Upper lobe of left lung (tissue), 6 donors: Measurements from ENCODE around the gene ANO1. TPM values are rescaled to one million over a fixed set of nuclear protein-coding genes. Genes with fewer than 3 reads are reported as not detected.

Experiments used
- ATAC-seq, 2 donors: fragments of 200-7000 bp; cut with Tn5 transposase; one replicate each; pipeline ENCODE4 v1.9.1; 2022; ENCODE audit warnings: mild to moderate bottlenecking in 2 of 2, moderate library complexity in 2 of 2; ENCODE audit not compliant: low FRiP score in 2 of 2
- DNase-seq, 2 donors: peaks; one replicate each; pipeline ENCODE4 v3.0.0-alpha.2; 2019 to 2020
- H3K27ac ChIP-seq, 4 donors: fragments of 200-600 bp; sonication (generic); one replicate each; pipeline ENCODE4 v1.5.1; 2016 to 2019
- H3K27me3 ChIP-seq, 4 donors: fragments of 200-600 bp; sonication (generic); one replicate each; pipeline ENCODE4 v1.5.1; 2017 to 2019
- H3K36me3 ChIP-seq, 4 donors: fragments of 200-600 bp; sonication (generic); one replicate each; pipeline ENCODE4 v1.5.1; 2016 to 2019
- H3K4me1 ChIP-seq, 4 donors: fragments of 200-600 bp; sonication (generic); one replicate each; pipeline ENCODE4 v1.5.1; 2018 to 2019
- H3K4me3 ChIP-seq, 4 donors: fragments of 200-600 bp; sonication (generic); one replicate each; pipeline ENCODE4 v1.5.1; 2017 to 2019; ENCODE audit warnings: mild to moderate bottlenecking in 2 of 4, moderate library complexity in 1 of 4
- H3K9me3 ChIP-seq, 4 donors: fragments of 200-600 bp; sonication (generic); one replicate each; pipeline ENCODE4 v1.5.1; 2018 to 2019
- EP300 ChIP-seq, 4 donors: sonication (generic); formaldehyde crosslinking; IDR thresholded peaks; one replicate each; pipeline ENCODE4 v1.5.1; 2017; ENCODE audit warnings: antibody characterized with exemption in 4 of 4, control low read depth in 2 of 4
- POLR2A ChIP-seq, 4 donors: fragments of 450-650 bp; IDR thresholded peaks; one replicate each; pipeline ENCODE4 v1.5.1; 2016 to 2017; ENCODE audit warnings: antibody characterized with exemption in 4 of 4, mild to moderate bottlenecking in 2 of 4
- POLR2AphosphoS5 ChIP-seq, 2 donors: sonication (generic); formaldehyde crosslinking; IDR thresholded peaks; one replicate each; pipeline ENCODE4 v1.5.1; 2017; ENCODE audit warnings: antibody characterized with exemption in 2 of 2
- WGBS, 2 donors: methylation state at CpG; one replicate each; pipeline ENCODE4 v1.1.5; 2017 to 2018; 5-methylcytosine and 5-hydroxymethylcytosine counted together
- total RNA-seq, 6 donors: library from RNA; depleted of rRNA in 4 of 6; stranded (reverse); fragments of >200 nt in 4 of 6; gene quantifications; one replicate each; pipeline versions ENCODE4 v1.1.0 to v1.2.1, GENCODE V29; 2016 to 2021
- TF ChIP-seq, protein P1 (sequence below), 6 experiments: fragments of 450-650 bp in 4 of 6; fragments of 200-600 bp in 2 of 6; sonication (generic) in 2 of 6; IDR thresholded peaks; one replicate each; pipeline ENCODE4 v1.5.1; 2016 to 2019; ENCODE audit warnings: antibody characterized with exemption in 6 of 6
- donor health status: DM: no; HTN: no; CAD: no; lungs with moderate emphysema.
- donor health status: DM: no; HTN: yes; CAD: no; lungs with severe emphysema.

Gene ANO1
- total RNA-seq, 6 donors from 2014 or later: 4.8 to 13.2 (median 7.2) TPM

DNA sequence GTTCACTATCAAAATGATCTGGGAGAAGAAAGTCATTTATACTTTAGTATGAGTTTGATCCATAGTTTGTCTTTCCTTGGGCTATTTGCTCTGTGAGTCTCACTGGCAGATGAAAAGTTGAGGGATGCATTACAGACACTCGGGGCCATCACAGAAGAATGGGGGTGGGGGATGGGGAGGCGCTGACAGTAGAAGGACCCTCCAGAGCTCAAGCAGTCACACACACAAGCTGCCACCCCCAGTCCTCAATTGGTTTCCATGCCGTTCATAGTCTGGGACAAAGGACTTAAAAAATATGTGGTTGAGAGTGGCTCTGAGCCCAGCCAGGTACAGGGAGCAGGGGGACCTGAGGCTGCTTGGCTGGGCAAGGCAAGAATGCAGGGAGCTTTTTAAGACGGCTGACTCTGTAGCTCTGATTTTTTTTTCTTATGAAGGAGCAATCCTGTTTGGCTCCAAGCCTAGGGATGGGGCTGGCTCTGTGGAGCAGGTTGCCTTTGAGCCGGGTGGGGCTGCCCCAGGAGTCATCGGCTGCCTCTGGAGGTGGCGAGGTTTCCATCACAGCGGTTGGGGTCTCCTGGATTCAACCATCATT lies 13.3 kb upstream of the ANO1 start:
- Histone ChIP-seq H3K27me3 (no peaks in the 10 kb centered on the region), H3K4me1 (peaks cover 0 to 4% (median 0%) of the 10 kb centered on the region in 4 donors), H3K27ac (no peak overlapping the region), H3K36me3 (no peaks in the 10 kb centered on the region), H3K9me3 (no peaks in the 10 kb centered on the region), H3K4me3 (no peak overlapping the region)
- DNase-seq (no peak), ATAC-seq (no peak)
- TF ChIP-seq, protein P1, sequence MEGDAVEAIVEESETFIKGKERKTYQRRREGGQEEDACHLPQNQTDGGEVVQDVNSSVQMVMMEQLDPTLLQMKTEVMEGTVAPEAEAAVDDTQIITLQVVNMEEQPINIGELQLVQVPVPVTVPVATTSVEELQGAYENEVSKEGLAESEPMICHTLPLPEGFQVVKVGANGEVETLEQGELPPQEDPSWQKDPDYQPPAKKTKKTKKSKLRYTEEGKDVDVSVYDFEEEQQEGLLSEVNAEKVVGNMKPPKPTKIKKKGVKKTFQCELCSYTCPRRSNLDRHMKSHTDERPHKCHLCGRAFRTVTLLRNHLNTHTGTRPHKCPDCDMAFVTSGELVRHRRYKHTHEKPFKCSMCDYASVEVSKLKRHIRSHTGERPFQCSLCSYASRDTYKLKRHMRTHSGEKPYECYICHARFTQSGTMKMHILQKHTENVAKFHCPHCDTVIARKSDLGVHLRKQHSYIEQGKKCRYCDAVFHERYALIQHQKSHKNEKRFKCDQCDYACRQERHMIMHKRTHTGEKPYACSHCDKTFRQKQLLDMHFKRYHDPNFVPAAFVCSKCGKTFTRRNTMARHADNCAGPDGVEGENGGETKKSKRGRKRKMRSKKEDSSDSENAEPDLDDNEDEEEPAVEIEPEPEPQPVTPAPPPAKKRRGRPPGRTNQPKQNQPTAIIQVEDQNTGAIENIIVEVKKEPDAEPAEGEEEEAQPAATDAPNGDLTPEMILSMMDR (IDR thresholded peaks at IDR 0.05): no peak
- TF ChIP-seq POLR2AphosphoS5 (IDR thresholded peaks at IDR 0.05): no peak
- no peak for TF ChIP-seq EP300 (IDR thresholded peaks at IDR 0.05)
- TF ChIP-seq POLR2A (IDR thresholded peaks at IDR 0.05): no peak
- 57 to 64% methylated on average over 5 to 8 of the region's 8 CpGs for WGBS, 2 donors

DNA sequence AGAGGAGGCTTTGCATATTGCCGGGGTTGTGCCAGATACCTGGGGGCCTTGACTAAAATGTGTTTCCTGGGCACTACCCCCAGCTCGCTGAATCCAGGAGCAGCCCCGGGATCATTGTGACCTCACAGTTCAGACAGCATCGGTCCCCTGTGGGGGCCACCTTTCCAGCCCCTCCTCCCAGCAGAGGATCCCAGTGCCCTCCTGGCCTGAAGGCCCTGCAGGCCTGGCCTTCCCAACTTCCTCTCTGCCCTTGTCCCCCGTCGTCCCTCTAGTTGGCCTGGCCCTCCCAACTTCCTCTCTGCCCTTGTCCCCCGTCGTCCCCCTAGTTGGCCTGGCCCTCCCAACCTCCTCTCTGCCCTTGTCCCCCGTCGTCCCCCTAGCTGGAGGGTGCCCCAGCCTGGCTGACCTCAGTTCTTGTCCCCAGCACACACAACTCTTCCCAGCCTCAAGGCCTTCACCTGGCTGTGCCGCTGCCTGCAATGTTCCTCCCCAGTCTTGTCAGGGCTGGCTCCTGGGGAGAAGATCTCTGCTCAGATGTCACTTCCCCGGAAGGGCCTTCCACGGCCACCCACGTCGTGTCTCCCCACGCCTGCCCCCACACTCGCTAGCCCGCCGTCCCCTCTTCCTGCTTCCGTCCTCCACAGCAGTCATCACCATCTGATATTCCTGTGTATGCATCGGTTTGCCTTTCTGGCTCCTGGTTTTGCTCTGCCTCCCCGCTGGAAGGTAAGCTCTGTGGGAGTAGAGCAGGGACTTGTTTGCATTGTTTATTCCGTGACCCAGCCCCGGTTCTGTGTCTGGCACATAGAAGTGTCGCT lies 12.6 kb upstream of the ANO1 start:
- Histone ChIP-seq H3K36me3 (no peaks in the 10 kb centered on the region), H3K4me3 (no peak overlapping the region), H3K27me3 (no peaks in the 10 kb centered on the region), H3K9me3 (no peaks in the 10 kb centered on the region), H3K4me1 (peaks cover 0 to 4% (median 0%) of the 10 kb centered on the region in 4 donors), H3K27ac (no peak overlapping the region)
- WGBS, 2 donors: 69 to 72% methylated on average over 21 to 24 of the region's 25 CpGs
- ATAC-seq (no peak), DNase-seq (peak in 1 of 2 donors; percentile 33)
- TF ChIP-seq POLR2A (IDR thresholded peaks at IDR 0.05): no peak
- TF ChIP-seq EP300 (IDR thresholded peaks at IDR 0.05): no peak
- no peak for TF ChIP-seq POLR2AphosphoS5 (IDR thresholded peaks at IDR 0.05)
- TF ChIP-seq, protein P1 (IDR thresholded peaks at IDR 0.05): no peak

DNA sequence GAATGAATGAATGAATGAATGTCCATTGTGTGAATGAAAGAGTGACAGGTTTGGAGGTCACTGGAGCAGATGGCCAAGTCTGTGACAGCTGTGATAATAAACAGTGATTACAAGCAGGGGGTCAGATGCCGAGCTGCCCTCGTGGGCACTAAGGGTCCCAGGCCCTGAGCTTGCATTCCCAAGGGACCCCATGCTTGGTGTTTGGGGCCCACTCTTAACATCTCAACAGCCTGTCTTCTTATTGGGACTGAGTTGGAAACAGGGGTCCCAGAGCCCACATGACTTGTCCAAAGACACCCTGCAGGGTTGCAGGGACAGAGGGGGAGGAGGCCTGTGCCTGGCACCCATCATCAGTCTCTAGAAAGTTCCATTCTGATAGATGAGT lies 12.0 kb upstream of the ANO1 start:
- H3K4me3 ChIP-seq: no peak overlapping the region
- TF ChIP-seq EP300 (IDR thresholded peaks at IDR 0.05) (no peak), POLR2AphosphoS5 (IDR thresholded peaks at IDR 0.05) (no peak), POLR2A (IDR thresholded peaks at IDR 0.05) (no peak)
- TF ChIP-seq, protein P1 (IDR thresholded peaks at IDR 0.05): no peak
- no peak for ATAC-seq
- no peaks in the 10 kb centered on the region for H3K27me3 ChIP-seq
- H3K4me1 ChIP-seq: peaks cover 0 to 4% (median 0%) of the 10 kb centered on the region in 4 donors
- whole genome bisulfite sequencing, 2 donors: 67 to 85% methylated on average over 2 of the region's 2 CpGs
- no peak for DNase-seq
- no peak overlapping the region for H3K27ac ChIP-seq
- no peaks in the 10 kb centered on the region for H3K36me3 ChIP-seq
- no peaks in the 10 kb centered on the region for H3K9me3 ChIP-seq

DNA sequence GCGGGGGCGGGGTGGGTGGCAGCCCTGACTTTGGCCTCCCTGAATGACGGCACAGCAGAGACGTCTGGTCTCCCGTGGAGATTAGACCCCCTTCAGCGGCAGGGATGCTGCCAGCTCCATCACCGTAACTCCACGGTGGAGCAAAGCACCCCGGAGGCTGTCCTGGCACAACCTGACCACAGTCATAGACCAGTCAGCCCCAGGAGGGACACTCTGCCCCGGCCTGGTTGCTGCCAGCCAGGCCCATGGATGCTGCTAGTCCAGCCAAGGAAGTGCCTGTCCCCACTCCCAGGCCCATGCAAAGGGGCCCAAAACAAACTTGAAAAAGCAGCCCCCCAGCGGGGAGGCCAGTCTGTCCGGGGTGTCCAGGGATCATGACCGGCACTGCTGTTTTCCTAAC lies 11.5 kb upstream of the ANO1 start:
- TF ChIP-seq POLR2A (IDR thresholded peaks at IDR 0.05): no peak
- TF ChIP-seq POLR2AphosphoS5 (IDR thresholded peaks at IDR 0.05): no peak
- TF ChIP-seq, protein P1 (IDR thresholded peaks at IDR 0.05): no peak
- TF ChIP-seq EP300 (IDR thresholded peaks at IDR 0.05): no peak
- Histone ChIP-seq H3K4me1 (peaks cover 0 to 4% (median 0%) of the 10 kb centered on the region in 4 donors), H3K36me3 (no peaks in the 10 kb centered on the region), H3K27ac (no peak overlapping the region), H3K4me3 (no peak overlapping the region), H3K27me3 (no peaks in the 10 kb centered on the region), H3K9me3 (no peaks in the 10 kb centered on the region)
- ATAC-seq (peak in 1 of 2 donors; percentile 5), DNase-seq (peak in 1 of 2 donors; percentile 52)
- 87 to 96% methylated on average over 11 to 13 of the region's 13 CpGs for WGBS, 2 donors
